Cortex of kidney (tissue), 1 donor: Measurements from ENCODE around the gene PPP1R14B.

Experiments
- DNase-seq: peaks from one replicate; lab custom pipeline; 2025; lab: John Stamatoyannopoulos, UW

PPP1R14B gene

GRCh38 chr11:64246871-64247728, at the start of gene PPP1R14B:
TSS of gene PPP1R14B (minus strand) at chr11:64246943. CDS start at chr11:64246673, 270 bp downstream.
- DNase-seq, result no peak

GRCh38 chr11:64296236-64296635, 49.5 kb upstream of the PPP1R14B start:
- no peak for DNase-seq

- no peak for DNase-seq
Measured at GRCh38 chr11:64295760-64296159, 49.0 kb upstream of the PPP1R14B start.

- no peak for DNase-seq
Measured at GRCh38 chr11:64294774-64295173, 48.0 kb upstream of the PPP1R14B start.

GRCh38 chr11:64292460-64293254, 45.9 kb upstream of the PPP1R14B start:
- DNase-seq, result no peak

GRCh38 chr11:64291752-64292459, 45.2 kb upstream of the PPP1R14B start:
- no peak for DNase-seq

- no peak for DNase-seq
Measured at GRCh38 chr11:64291262-64291751, 44.6 kb upstream of the PPP1R14B start, which contains the start of gene KCNK4. TSS of gene KCNK4 (plus strand) at chr11:64291302. CDS start at chr11:64293019, 1,717 bp downstream.

- no peak for DNase-seq
Measured at GRCh38 chr11:64290352-64291261, 43.9 kb upstream of the PPP1R14B start.

- no peak for DNase-seq
Measured at GRCh38 chr11:64289002-64289564, 42.3 kb upstream of the PPP1R14B start.

GRCh38 chr11:64288353-64288750, 41.6 kb upstream of the PPP1R14B start:
- DNase-seq, result no peak

GRCh38 chr11:64287676-64288352, 41.1 kb upstream of the PPP1R14B start:
- DNase-seq, result no peak

- no peak for DNase-seq
Measured at GRCh38 chr11:64286801-64287159, 40.0 kb upstream of the PPP1R14B start.

GRCh38 chr11:64285885-64286800, 39.4 kb upstream of the PPP1R14B start:
- DNase-seq, result no peak

GRCh38 chr11:64284962-64285884, 38.5 kb upstream of the PPP1R14B start, which contains the start of gene GPR137:
TSS of gene GPR137 (plus strand) at chr11:64285848. CDS start at chr11:64286525, 677 bp downstream.
- peak; percentile 75 for DNase-seq

GRCh38 chr11:64284048-64284961, 37.6 kb upstream of the PPP1R14B start, which contains the start of gene BAD:
TSS of gene BAD (minus strand) at chr11:64284665. CDS start at chr11:64284368, 297 bp downstream.
- DNase-seq, result peak; percentile 89

GRCh38 chr11:64283092-64283491, 36.3 kb upstream of the PPP1R14B start:
- no peak for DNase-seq
